Measurements from ENCODE around the gene TMPRSS13. TPM values are rescaled to one million over a fixed set of nuclear protein-coding genes. Genes with fewer than 3 reads are reported as not detected.
"Not testable (repeated sequence)": the region's sequence is repeated elsewhere in the genome, so short reads cannot be mapped to it uniquely, and the experiment has no call there.

TMPRSS13 gene
- polyA plus RNA-seq, 3 donors = 0.50 to 0.92 (median 0.71) TPM

GRCh38 chr11:117950993-117951961 is 22.1 kb upstream of the TMPRSS13 start:
- no peak for DNase-seq

GRCh38 chr11:117950301-117950700 is 21.1 kb upstream of the TMPRSS13 start:
- DNase-seq = no peak

- no peak for DNase-seq
Observed at GRCh38 chr11:117949062-117949461, 19.9 kb upstream of the TMPRSS13 start.

- not testable (repeated sequence) for DNase-seq
Observed at GRCh38 chr11:117948466-117948865, 19.3 kb upstream of the TMPRSS13 start.

GRCh38 chr11:117947751-117948150 is 18.5 kb upstream of the TMPRSS13 start:
- not testable (repeated sequence) for DNase-seq

- DNase-seq = peak; percentile 89
Observed at GRCh38 chr11:117946842-117947526, 17.8 kb upstream of the TMPRSS13 start.

GRCh38 chr11:117946156-117946841 is 17.1 kb upstream of the TMPRSS13 start:
- no peak for DNase-seq

GRCh38 chr11:117945047-117945810 is 16.0 kb upstream of the TMPRSS13 start:
- no peak for DNase-seq

GRCh38 chr11:117944554-117944953 is 15.4 kb upstream of the TMPRSS13 start:
- DNase-seq = no peak

GRCh38 chr11:117941976-117942654 is 12.9 kb upstream of the TMPRSS13 start:
- DNase-seq = no peak

- no peak for DNase-seq
Observed at GRCh38 chr11:117941163-117941707, 12.0 kb upstream of the TMPRSS13 start.

- DNase-seq = no peak
Observed at GRCh38 chr11:117940736-117941135, 11.5 kb upstream of the TMPRSS13 start.

GRCh38 chr11:117936973-117937372 is 7.8 kb upstream of the TMPRSS13 start:
- no peak for DNase-seq

- no peak for DNase-seq
Observed at GRCh38 chr11:117934526-117935307, 5.5 kb upstream of the TMPRSS13 start.

GRCh38 chr11:117933930-117934329 is 4.7 kb upstream of the TMPRSS13 start:
- no peak for DNase-seq

GRCh38 chr11:117933475-117933874 is 4.3 kb upstream of the TMPRSS13 start:
- no peak for DNase-seq

GRCh38 chr11:117932947-117933346 is 3.7 kb upstream of the TMPRSS13 start:
- DNase-seq = no peak

GRCh38 chr11:117932426-117932825 is 3.2 kb upstream of the TMPRSS13 start:
- DNase-seq = no peak

GRCh38 chr11:117931971-117932370 is 2.8 kb upstream of the TMPRSS13 start:
- DNase-seq = no peak

Data from renal pelvis (tissue), 4 donors.